Keratinocyte (primary cell): ENCODE data around the gene SLC4A5. TPM values are rescaled to one million over a fixed set of nuclear protein-coding genes. Genes with fewer than 3 reads are reported as not detected.

ENCODE experiments used
- DNase-seq: peaks from one replicate; pipeline ENCODE4 v3.0.0-alpha.2; 2011; ENCODE audit warnings: low read depth, missing footprints, low spot score
- FAIRE-seq: peaks from 2 replicates; lab custom pipeline; 2011; peaks lifted over from hg19 to GRCh38; lab: Jason Lieb, UNC
- H2AFZ ChIP-seq: 2 replicates; pipeline ENCODE4 v1.6.0; 2012; ENCODE audit warnings: low read length, control low read depth, inconsistent platforms; ENCODE audit not compliant: control insufficient read depth
- H3K27ac ChIP-seq: 2 replicates; pipeline ENCODE4 v1.5.1; 2011; ENCODE audit warnings: low read length; ENCODE audit not compliant: control insufficient read depth, insufficient read depth
- H3K27me3 ChIP-seq: 3 replicates; pipeline ENCODE4 v1.6.0; 2011; ENCODE audit warnings: low read length; ENCODE audit not compliant: control insufficient read depth, insufficient read depth; ENCODE audit errors: extremely low read depth
- H3K36me3 ChIP-seq, 2 experiments: 2 replicates in 1 of 2; 3 replicates in 1 of 2; pipeline ENCODE4 v1.5.1; 2011; ENCODE audit warnings: low read length in 2 of 2, mild to moderate bottlenecking in 1 of 2; ENCODE audit not compliant: control insufficient read depth in 2 of 2, insufficient read depth in 2 of 2; ENCODE audit errors: extremely low read depth in 1 of 2
- H3K4me1 ChIP-seq: 3 replicates; pipeline ENCODE4 v1.5.1; 2011; ENCODE audit warnings: low read length; ENCODE audit not compliant: control insufficient read depth, insufficient read depth; ENCODE audit errors: extremely low read depth
- H3K4me2 ChIP-seq: 3 replicates; pipeline ENCODE4 v1.6.0; 2011; ENCODE audit warnings: low read depth, low read length; ENCODE audit not compliant: control insufficient read depth, insufficient read depth; ENCODE audit errors: extremely low read depth
- H3K4me3 ChIP-seq, 3 experiments: fragments of 200-600 bp in 1 of 3; sonication (generic) in 1 of 3; 2 replicates in 2 of 3; 3 replicates in 1 of 3; pipeline ENCODE4 v1.5.1; 2011 to 2016; ENCODE audit warnings: low read length in 3 of 3, mild to moderate bottlenecking in 3 of 3, control low read depth in 2 of 3, inconsistent platforms in 1 of 3, low read depth in 1 of 3, mixed read lengths in 1 of 3, mixed run types in 1 of 3, moderate library complexity in 1 of 3; ENCODE audit not compliant: control insufficient read depth in 2 of 3, insufficient read depth in 2 of 3; ENCODE audit errors: extremely low read depth in 1 of 3
- H3K79me2 ChIP-seq: 2 replicates; pipeline ENCODE4 v1.6.0; 2012; ENCODE audit warnings: low read length; ENCODE audit not compliant: control insufficient read depth, insufficient read depth
- H3K9ac ChIP-seq: 3 replicates; pipeline ENCODE4 v1.6.0; 2011; ENCODE audit warnings: low read length; ENCODE audit not compliant: control insufficient read depth, insufficient read depth; ENCODE audit errors: extremely low read depth
- H3K9me1 ChIP-seq: 3 replicates; pipeline ENCODE4 v1.6.0; 2011; ENCODE audit warnings: low read length; ENCODE audit not compliant: control insufficient read depth, insufficient read depth; ENCODE audit errors: extremely low read depth
- H3K9me3 ChIP-seq: 2 replicates; pipeline ENCODE4 v1.5.1; 2012; ENCODE audit warnings: low read depth, low read length; ENCODE audit not compliant: control insufficient read depth
- H4K20me1 ChIP-seq: 3 replicates; pipeline ENCODE4 v1.6.0; 2011; ENCODE audit warnings: low read length; ENCODE audit not compliant: control insufficient read depth, insufficient read depth; ENCODE audit errors: extremely low read depth
- EZH2 ChIP-seq: IDR thresholded peaks from one replicate; pipeline ENCODE4 v1.6.1; 2012; ENCODE audit warnings: inconsistent platforms, mild to moderate bottlenecking, low read length, moderate library complexity
- dilution Hi-C: fragments of 300-500 bp; cut with MboI; formaldehyde crosslinking; loops from one replicate; pipeline ENCODE4 v1.7.0; 2020; ENCODE audit warnings: low sequenced_read_pairs; ENCODE audit not compliant: extremely low pct_ligation_motif_present
- polyA plus RNA-seq, 5 experiments: library from polyadenylated mRNA; depleted of rRNA in 3 of 5; stranded (reverse) in 3 of 5; stranded (forward) in 1 of 5; unstranded in 1 of 5; fragments of >200 nt; gene quantifications; 1 replicate in 1 of 5; 2 replicates in 3 of 5; 3 replicates in 1 of 5; pipeline versions ENCODE4 v1.2.1 to v1.2.3, GENCODE V29; 2011 to 2012; ENCODE audit warnings: missing spikeins in 2 of 5, low read depth in 1 of 5, low replicate concordance in 1 of 5
- TF ChIP-seq, protein P1 (sequence below), 3 experiments: IDR thresholded peaks in 1 of 3; conservative IDR thresholded peaks in 1 of 3; optimal IDR thresholded peaks in 1 of 3; 2 replicates in 2 of 3; 3 replicates in 1 of 3; pipeline versions ENCODE3 to v1.5.1; 2011; ENCODE audit warnings: low read length in 3 of 3, mild to moderate bottlenecking in 3 of 3, moderate library complexity in 2 of 3, control low read depth in 1 of 3, inconsistent platforms in 1 of 3; ENCODE audit not compliant: insufficient read depth in 2 of 3; ENCODE audit errors: extremely low read depth in 1 of 3

Gene SLC4A5
- polyA plus RNA-seq, 1 donor (not counting 4 experiments of a cell fraction or from before 2014, with no cell fraction given) = 0.22 TPM

DNA sequence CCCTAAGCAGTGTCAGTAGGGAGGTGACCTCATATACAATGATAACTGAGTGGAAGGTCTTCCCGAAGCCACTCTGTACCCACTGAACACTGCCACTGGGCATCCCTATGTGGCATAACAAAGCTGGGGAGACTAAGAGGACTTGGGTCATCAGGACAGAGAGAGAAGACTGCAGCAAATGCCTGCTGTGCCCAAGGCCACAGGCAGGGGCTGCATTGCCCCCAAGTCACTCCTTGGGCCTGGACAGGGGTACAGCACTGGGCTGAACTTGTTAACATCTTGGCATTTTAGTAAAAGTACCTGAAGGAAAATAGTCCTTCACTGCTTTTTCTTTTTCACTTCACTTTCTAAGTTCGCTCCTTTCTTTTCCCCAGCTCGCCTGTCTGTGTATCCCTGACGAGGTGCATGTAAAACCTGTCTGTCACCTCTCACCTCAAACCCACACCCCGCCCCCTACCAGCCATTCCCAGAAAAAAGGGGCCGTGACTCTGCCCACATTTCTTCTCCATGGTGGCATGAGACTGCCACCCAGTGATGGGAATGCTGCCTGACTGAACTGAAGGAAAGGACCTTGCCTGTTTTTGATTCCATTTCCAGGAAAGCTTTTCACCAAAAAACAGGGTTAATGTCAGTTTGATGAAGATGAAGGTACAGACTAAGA lies 81.9 kb downstream of the SLC4A5 start:
- DNase-seq (no peak), FAIRE-seq (no peak)
- TF ChIP-seq EZH2 = no peak
- TF ChIP-seq, protein P1, sequence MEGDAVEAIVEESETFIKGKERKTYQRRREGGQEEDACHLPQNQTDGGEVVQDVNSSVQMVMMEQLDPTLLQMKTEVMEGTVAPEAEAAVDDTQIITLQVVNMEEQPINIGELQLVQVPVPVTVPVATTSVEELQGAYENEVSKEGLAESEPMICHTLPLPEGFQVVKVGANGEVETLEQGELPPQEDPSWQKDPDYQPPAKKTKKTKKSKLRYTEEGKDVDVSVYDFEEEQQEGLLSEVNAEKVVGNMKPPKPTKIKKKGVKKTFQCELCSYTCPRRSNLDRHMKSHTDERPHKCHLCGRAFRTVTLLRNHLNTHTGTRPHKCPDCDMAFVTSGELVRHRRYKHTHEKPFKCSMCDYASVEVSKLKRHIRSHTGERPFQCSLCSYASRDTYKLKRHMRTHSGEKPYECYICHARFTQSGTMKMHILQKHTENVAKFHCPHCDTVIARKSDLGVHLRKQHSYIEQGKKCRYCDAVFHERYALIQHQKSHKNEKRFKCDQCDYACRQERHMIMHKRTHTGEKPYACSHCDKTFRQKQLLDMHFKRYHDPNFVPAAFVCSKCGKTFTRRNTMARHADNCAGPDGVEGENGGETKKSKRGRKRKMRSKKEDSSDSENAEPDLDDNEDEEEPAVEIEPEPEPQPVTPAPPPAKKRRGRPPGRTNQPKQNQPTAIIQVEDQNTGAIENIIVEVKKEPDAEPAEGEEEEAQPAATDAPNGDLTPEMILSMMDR (optimal IDR thresholded peaks at IDR 0.05 in 1 of 3, IDR thresholded peaks at IDR 0.05 in 1 of 3, conservative IDR thresholded peaks at IDR 0.05 in 1 of 3; ENCODE audit: extremely low read depth in 1 of 3, insufficient read depth in 2 of 3, low read length in 3 of 3) = peak; percentile 47 to 71 (median 50)
- peaks cover 2% of the 10 kb centered on the region for H3K27me3 ChIP-seq
- no peaks in the 10 kb centered on the region for H3K9me1 ChIP-seq
- no peak overlapping the region for H2AFZ ChIP-seq
- no peaks in the 10 kb centered on the region for H3K79me2 ChIP-seq
- no peaks in the 10 kb centered on the region for H3K36me3 ChIP-seq
- H3K9me3 ChIP-seq = no peaks in the 10 kb centered on the region
- H4K20me1 ChIP-seq = no peaks in the 10 kb centered on the region
- H3K4me1 ChIP-seq = no peaks in the 10 kb centered on the region
- H3K9ac ChIP-seq = no peak overlapping the region
- no peak overlapping the region for H3K4me2 ChIP-seq
- H3K4me3 ChIP-seq = no peak overlapping the region
- no peak overlapping the region for H3K27ac ChIP-seq
- dilution Hi-C loops = no loop called here

DNA sequence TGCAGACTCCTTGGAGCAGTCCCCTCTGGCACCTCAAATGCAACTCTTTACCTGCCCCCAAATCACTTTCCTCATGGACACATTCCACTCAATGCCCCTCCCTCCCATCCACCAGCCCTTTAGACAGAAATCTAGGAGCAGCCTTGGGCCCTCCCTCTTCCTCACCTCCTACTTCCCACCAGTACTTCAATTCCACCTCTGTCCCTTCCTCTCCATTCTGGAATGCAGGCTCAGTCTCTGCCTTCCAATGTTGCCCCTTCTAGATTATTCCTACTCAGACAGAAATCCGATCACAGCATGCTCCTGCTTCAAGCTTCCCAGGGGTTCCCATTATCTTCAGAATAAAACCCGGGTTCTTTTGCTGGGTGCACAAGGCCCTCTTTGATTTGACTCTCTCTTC lies 82.7 kb downstream of the SLC4A5 start:
- no peaks in the 10 kb centered on the region for H3K36me3 ChIP-seq
- no peak for FAIRE-seq

More for the DNA sequence above, 82.7 kb downstream of the SLC4A5 start:
- H3K27me3 ChIP-seq = no peaks in the 10 kb centered on the region
- H3K9me1 ChIP-seq = no peaks in the 10 kb centered on the region
- no peaks in the 10 kb centered on the region for H3K4me1 ChIP-seq
- no peak overlapping the region for H3K9ac ChIP-seq
- no peak overlapping the region for H3K4me3 ChIP-seq
- dilution Hi-C loops = no loop called here
- no peaks in the 10 kb centered on the region for H3K79me2 ChIP-seq
- DNase-seq = no peak
- H3K4me2 ChIP-seq = no peak overlapping the region
- no peak overlapping the region for H2AFZ ChIP-seq
- no peaks in the 10 kb centered on the region for H4K20me1 ChIP-seq
- TF ChIP-seq EZH2 = no peak
- TF ChIP-seq, protein P1 (optimal IDR thresholded peaks at IDR 0.05 in 1 of 3, IDR thresholded peaks at IDR 0.05 in 1 of 3, conservative IDR thresholded peaks at IDR 0.05 in 1 of 3; ENCODE audit: extremely low read depth in 1 of 3, insufficient read depth in 2 of 3, low read length in 3 of 3) = no peak
- no peaks in the 10 kb centered on the region for H3K9me3 ChIP-seq
- H3K27ac ChIP-seq = no peak overlapping the region
